GM21619 (cell line): ENCODE measurements around the gene ABCD4.
"Not testable (repeated sequence)": the region's sequence is repeated elsewhere in the genome, so short reads cannot be mapped to it uniquely, and the experiment has no call there.

Experiments used
- ATAC-seq: cut with Tn5 transposase; IDR thresholded peaks from one replicate; pipeline ENCODE4 v1.9.1; 2021; ENCODE audit not compliant: unreplicated experiment

The ABCD4 gene

DNA sequence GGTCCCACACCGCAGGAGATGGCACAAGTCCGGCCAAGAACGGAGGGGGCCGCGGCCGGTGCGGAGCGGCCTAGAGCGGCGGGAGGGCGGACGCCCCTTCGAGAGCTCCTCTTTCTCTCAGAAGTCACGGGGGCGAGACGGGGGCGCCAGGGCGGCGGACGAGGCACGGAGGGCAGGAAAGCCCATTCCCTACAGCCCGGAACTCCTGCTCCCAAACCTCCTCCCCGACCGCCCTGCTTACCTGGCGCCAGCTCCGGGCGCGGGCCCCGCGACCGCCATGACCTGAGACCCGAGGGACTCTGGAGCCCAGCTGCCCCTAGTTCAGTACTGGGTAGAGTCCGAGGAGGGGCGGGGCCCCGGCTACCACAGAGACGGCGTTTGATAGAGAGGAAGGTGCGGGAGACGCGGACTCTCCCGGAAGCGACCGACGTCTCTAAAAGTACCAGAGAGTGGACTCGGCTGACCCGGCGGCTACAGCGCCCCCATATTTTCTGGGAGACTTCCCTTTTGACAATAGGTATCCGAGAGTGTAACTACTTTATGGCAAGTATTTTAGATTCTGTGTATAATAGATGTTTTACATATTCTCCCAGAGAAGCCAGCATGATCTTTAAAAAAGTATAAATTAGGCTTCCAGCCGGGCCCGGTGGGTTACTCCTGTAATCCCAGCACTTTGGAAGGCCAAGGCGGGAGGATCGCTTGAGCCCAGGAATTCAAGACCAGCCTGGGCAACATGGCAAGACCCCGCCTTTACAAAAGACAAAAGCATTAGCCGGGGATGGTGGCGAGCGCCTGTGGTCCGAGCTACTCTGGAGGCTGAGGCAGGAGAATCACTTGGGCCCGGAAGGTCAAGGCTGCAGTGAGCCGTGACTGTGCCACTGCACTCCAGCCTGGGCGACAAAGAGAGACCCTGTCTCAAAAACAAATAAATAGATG lies at the start of gene ABCD4:
ABCD4 (minus strand) TSS at position 301 of the 936 bp plus-strand sequence; CDS start at position 279, 22 bp downstream.
- ATAC-seq: peak; percentile 97

DNA sequence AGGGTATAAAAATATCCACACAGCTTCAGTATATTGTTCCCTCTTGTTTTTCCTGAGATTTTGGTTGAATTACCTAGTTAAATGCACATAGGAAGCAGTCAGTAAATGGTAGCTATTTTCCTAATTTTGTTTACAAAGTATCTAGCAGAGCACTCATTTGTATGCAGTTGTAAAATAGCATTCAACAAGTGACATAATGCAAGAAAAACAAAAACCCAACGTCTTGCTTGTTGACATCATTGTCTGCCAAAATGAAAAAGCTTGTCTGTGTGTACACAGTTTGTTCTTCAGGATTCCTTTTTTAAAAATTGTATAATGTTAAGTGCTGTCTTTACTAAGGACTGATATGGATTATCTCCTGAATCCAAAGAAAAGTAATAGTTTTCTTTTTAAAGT lies 48.2 kb upstream of the ABCD4 start:
- no peak for ATAC-seq

DNA sequence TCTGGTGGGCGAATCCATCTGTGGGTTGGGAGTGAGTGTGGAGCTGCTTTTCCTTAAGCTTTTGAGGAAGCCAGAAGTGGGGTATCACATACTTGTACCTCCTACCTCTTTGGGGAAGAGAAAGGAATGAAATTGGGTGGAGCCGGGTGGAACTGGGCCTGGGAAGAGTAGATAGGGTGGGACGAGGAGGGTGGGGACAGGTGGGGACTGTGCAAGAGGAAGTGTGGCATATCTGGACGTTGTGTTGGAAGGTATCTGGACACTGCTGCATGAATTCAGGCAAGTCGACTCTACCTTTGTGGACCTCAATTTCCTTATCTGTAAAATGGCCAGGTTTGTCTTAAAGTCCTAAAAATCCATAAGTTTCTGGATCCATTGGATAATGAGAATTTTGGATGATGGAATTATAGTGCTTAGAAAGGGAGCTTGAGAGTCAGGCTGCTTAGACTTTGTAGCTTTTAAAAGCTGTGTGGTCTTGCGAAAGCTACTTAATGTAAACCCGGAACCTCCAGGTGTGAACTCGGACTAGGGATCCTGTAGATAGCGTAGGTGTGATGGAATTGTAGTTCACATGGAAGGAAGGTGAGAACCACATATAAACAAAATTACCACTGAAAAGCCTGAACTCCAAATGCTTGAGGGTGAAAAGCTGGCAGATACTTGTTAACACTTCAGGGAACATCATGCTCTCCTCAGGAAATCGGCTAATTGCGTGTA lies 47.6 kb upstream of the ABCD4 start:
- no peak for ATAC-seq

DNA sequence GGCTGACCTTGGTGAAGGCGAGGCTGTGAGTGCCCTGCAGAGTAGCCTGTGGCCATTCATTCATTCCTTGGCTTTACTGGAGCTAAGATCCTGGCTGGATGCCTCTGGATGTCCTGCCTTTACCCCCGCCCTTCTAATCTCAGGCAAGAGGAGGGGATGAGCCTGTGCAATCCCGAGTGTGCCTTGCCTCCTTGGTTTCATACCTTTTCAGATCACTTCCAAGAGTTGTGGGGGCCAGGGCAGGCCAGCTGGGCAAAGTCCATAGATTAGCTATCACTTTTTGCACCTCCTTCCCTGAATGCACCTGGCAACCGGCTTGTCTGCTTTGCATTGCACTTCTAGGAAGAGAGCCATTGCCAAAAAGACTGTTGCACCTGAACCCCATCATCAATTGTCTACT lies 47.0 kb upstream of the ABCD4 start:
- ATAC-seq: no peak

DNA sequence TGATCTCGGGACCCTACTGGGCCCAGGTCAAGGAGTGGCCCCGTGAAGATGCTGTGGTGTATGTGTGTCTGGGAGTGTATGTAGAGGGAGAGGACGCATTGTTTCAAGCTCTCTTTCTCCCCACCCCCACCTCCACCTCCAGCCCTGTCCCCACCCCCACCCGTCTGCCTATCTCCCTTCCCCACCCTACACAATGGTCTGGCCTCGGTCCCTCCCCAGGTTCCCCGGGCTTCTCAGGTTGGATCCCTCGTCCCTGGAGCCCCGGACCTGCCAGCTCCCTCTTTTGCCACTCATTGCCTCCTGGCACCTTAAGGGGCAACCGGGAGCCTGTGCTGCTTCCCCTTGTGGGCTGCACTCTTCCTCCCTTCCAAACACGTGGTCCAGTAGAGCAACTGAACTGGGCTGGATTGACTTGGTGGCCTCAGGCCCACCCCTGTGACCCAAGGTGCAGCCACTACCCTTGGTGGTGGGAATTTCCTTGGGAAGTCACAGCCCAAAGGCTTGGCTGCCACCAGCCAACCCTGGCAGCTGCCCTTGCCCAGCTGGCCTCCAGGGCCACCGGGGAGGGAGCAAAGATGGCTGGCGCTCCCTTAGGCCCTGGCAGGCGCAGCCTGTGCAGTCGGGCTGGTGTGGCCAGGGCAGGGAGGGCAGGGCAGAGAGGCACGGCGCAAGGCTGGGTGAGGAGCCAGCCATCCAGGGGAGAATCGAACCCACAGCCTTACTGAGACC lies 46.2 kb upstream of the ABCD4 start:
- no peak for ATAC-seq

DNA sequence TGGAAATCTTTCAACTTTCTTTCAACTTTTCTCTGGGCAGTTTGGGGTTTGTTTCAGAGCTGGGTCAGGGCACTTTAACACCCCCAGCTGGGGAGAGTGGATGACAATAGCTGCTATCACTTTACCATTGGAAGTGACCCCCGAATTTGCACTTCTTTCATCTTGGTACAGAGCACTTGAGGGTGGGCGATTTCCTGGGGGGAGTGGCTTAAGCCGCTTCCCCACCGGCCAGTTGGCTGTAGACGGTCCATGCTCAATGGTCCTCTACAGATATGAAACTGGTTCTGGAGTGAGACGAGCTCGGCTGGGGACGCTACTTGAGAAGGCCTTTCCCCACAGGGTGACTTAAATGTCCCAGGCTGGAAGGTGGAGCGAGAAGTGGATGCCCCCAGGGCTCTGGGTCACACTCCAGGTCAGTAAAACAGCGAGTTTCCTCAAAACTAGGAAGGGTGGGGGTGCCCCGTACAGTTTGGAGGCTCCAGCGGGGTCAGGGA lies 45.6 kb upstream of the ABCD4 start, which contains the start of gene VRTN:
VRTN (plus strand) TSS at position 231 of the 494 bp plus-strand sequence. CDS start 8,313 bp downstream, outside the sequence.
- no peak for ATAC-seq

DNA sequence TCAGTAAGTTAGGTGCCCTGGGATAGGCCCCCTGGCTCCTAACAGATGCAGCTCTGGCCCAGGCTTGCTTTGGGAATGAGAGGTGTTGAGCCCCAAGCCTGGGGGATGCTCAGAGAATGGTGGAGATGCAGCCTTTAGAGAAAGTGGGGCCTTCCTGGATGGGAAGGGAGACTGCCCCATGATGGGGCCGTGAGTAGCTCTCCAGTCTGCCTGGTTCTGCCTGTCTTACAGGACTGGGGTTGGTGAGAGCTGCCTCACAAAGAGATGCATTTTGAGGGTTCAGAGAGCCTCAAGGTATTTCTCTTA lies 45.0 kb upstream of the ABCD4 start:
- ATAC-seq: no peak

DNA sequence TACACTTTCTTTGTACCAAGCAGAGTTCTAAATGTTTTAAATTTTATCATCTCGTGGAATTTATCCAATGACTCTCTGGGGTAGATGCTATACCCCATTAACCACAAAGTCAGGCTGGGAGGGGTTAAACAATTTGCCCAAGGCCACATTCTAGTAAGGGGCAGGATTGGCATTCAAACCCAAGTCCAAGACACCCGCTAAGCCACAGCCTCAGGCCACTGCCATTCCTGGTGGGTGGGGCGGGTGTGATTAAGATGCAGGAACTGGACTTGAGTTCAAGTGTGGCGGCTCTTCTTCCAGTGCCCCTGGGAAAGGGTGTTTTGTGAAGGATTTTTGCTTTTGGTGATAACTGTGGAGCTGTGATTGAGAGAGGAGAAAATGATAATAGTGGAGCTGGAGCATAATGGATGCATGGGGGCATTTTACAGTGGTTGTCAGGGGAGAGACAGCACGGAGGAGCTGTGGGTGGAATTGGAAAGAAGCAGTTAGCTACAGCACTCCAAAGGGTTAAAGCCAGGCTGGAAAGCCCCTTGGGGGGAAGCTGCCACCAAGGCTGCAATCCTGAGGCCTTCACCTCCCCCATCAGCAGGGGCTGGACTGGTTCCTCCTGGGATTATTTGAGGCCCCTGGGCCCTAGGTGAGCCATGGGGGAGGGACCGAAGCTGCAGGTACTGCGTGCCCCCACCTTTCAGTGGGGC lies 44.5 kb upstream of the ABCD4 start:
- no peak for ATAC-seq

DNA sequence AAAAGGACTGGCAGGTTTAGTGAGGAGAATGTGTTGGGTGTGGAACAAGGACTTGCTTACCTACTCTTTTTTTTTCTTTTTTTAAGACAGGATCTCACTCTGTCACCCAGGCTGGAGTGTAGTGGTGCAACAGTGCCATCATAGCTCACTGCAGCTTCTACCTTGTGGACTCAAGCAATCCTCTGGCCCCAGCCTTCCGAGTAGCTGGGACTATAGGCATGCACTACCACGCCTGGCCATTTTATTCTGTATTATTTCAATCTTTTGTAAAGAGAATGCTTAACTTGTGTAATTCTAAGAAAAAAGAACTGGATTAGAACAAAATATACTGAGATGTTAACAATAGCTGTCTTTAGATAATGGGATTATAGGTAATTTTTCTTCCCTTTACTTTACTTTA lies 43.6 kb upstream of the ABCD4 start:
- ATAC-seq: no peak

DNA sequence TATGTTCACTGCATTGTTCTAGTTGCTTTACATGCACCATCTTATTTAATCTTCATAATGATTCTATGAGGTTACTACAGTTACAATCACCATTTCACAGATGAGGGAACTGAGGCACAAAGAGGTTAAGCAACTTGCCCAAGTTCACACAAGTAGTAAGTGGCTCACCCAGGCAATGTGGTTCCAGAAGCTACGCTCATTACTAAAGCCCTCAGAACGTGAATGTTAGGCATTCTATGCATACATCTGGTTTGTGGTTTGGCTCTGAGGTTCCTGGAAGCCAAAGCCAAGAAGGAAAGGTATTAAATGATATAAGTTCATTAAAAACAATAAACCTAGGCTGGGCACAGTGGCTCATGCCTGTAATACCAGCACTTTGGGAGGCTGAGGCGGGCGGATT lies 31.2 kb upstream of the ABCD4 start:
- no peak for ATAC-seq

DNA sequence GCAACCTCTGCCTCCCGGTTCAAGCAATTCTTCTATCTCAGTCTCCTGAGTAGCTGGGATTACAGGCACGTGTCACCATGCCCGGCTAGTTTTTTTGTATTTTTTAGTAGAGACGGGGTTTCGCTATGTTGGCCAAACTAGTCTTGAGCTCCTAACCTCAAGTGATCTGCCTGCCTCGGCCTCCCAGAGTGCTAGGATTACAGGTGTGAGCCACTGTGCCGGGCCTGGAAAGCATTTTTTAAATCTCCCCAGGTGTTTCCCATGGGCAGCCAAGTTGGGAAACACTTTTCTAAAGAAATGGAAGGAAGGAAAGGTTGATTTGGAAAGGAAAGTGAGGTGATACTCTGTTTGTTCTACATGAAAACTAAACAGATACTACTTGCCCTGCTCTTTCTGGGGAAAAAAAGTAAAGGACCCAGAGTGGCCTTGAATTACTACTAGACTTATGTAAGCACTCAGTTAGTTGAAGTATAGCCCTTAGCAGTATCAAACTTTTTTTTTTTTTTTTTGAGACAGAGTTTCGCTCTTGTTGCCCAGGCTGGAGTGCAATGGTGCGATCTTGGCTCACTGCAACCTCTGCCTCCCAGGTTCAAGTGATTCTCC lies 27.3 kb upstream of the ABCD4 start:
- not testable (repeated sequence) for ATAC-seq

DNA sequence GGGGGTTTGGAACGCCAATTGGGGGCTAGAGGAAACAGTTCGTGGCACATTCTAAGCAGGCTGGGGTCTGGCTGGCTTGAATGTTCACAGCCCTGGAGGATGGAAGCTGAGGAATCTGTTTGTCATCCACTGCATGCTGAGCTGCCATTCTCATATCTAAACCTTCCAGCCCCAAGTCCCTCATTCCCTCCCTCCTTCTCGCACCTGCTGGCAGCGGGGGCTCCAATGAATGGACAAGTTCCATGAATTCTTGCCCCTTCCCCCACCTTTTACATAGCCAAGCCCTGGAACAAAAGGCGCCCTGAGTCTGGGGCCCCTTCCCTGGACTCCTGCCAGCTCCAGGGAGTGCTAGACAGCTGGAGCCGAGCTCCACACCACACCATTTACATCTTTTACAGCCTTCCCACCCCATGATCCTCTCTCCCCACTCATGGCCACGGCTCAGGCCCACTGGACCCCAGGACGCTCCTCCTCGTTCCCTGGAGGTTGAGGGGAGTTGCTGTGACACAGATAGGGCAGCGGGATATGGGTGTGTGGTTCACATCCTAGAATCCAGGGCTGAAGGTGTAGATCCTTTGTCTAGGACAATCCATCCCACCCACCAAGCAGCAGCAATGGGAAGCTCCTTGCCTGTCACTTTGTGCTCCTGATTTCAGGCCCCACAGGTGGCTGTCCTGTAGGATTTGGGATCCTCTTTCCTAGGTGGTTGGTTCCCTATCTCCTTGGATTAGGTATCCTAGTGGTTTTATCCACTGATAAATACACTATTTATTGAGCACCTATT lies 23.8 kb upstream of the ABCD4 start:
- ATAC-seq: no peak

DNA sequence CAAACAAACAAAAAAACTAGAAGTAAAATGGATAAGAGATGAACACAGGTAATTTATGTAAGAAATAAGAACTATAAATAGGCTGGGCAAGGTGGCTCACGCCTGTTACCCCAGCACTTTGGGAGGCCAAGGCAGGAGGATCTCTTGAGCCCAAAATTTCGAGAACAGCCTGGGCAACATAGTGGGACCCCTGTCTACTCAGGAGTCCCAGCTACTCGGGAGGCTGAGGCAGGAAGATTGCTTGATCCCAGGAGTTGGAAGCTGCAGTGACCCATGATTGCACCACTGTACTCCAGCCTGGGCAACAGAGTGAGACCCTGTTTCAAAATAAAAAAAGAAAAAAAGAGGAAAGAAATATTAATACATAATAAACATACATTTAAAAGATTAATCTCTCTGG lies 22.7 kb upstream of the ABCD4 start:
- no peak for ATAC-seq

DNA sequence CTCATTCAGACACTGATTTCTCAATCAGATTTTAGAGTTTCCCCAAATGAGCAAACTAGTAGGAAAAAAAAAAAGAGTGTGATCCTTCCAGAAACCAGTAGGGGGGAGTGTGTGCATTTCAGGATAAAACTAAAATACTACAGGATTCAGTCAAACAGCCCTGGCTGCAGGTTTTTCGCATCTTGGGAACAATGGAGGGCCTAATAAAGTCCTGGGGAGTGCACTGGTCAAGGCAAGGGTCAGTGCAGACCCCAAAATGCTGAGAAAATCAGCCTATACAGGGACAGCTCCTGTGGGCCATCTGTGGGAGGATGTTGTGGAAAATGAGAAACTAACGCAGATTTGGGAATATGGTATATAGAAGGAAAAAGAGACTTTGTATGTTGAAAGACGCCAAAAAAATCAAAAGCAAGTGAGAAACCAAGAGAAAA lies 22.2 kb upstream of the ABCD4 start:
- ATAC-seq: no peak

DNA sequence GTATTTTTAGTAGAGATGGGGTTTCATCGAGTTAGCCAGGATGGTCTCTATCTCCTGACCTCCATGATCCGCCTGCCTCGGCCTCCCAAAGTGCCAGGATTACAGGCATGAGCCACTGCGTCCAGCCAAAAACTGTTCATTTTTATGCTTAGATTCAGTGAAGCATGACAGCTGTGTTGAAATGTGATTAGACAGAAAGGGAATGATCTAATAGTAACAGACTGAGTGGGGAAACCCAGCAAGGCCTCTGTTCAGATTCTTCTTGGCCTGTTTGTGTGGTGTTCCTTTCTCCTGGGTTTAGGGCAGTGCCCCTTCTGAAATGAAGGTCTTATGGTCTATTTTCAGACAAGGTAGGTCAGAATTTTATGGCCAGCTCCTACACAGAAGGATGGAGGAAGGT lies 11.8 kb upstream of the ABCD4 start:
- no peak for ATAC-seq

DNA sequence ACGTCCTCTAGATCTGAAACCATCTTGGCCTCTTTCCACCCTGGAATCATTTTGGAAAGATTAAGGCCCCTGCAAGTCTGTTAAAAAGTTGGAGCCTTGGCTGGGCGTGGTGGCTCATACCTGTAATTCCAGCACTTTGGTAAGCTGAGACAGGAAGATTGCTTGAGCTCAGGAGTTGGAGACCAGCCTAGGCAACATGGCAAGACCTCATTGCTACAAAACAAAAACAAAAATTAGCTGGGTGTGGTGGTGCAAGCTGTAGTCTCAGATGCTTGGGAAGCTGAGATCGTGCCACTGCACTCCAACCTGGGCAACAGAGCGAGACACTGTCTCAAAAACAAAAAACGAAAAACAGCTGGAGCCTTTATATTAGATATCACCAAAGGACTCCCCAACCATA lies 10.9 kb upstream of the ABCD4 start:
- ATAC-seq: no peak

DNA sequence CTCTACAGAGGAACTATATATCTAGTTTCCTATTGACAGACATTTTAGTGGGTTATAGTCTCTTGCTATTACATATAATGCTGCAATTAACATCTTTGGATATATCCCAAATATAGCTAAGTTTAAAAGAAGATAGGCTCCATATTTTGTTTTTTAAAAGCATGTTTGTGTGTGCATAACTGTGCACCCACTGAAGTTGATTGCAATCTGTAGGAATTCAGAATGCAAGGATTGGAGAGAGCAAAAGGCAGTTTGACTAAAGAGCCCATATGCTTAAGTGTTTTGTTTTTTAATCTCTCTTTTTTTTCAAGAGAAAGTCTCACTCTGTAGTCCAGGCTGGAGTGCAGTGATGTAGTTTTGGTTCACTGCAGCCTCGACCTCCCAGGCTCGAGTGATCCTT lies 9.4 kb upstream of the ABCD4 start:
- no peak for ATAC-seq

DNA sequence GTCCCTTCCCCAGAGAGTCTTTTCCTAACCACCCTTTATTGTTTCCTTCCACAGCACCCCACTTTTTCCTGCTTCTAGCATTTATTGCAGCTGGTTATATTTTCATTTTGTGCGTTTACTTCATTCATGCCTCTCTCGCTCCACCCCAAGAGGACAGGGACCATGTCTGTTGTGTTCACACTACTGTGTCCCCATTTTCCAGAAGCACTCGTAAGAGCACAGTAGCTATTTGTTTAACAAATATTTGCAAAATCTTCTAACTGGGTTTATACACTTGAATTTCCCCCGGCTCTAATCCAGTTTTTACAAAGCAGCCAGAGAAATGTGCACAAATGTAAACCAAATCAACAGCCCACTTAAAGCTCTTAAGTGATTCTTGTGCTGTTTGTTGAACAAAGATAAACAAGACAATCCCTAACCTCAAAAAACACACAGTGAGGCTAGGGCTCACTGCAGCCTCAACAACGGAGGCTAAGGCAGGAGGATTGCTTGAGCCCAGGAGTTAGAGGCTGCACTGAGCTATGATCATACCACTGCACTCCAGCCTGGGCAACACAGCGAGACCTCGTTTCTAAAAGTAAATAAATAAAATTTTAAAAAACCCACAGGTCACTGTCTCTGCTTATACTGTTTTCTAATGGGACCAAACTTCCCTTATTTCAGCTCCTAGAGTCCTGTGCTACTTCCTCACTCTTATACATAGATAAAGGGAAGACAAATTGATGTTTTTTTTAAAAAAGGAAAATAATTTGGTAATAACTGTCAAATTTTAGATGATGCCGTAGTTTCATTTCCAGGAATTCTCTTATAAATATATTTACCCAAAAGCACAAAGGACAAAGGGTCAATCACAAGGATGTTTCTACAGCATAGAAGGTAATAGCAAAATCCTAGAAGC lies 6.6 kb upstream of the ABCD4 start:
- no peak for ATAC-seq

DNA sequence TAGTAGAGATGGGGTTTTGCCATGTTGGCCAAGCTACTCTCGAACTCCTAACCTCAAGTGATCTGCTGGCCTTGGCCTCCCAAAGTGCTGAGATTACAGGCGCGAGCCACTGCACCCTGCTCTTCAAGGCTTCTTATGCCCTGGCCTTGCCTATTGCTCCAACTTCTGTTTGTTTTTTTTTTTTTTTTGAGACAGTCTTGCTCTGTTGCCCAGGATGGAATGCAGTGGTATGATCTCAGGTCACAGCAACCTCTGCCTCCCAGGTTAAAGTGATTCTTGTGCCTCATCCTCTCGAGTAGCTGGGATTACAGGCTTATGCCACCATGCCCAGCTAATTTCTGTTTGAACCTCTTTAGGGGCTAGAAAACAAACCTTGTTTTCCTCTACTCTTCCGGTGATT lies 6.0 kb upstream of the ABCD4 start:
- ATAC-seq: no peak
